Psoas muscle (tissue), 8 donors: Measurements from ENCODE around the gene AATF. TPM values are rescaled to one million over a fixed set of nuclear protein-coding genes. Genes with fewer than 3 reads are reported as not detected.

Experiments used
- ATAC-seq, 4 donors: fragments of 200-7000 bp; cut with Tn5 transposase; one replicate each; pipeline ENCODE4 v1.9.1; 2020; ENCODE audit warnings: moderate library complexity in 3 of 4, mild to moderate bottlenecking in 2 of 4
- DNase-seq, 2 donors: peaks; one replicate each; pipeline ENCODE4 v3.0.0-alpha.2; 2020
- H3K27ac ChIP-seq: fragments of 200-600 bp; one replicate; pipeline ENCODE4 v1.8.0; 2022
- H3K27me3 ChIP-seq, 3 donors: fragments of 200-600 bp in 1 of 3; one replicate each; pipeline versions ENCODE4 v1.6.1 to v1.8.0; 2013 to 2022; ENCODE audit warnings: low read length in 2 of 3, mild to moderate bottlenecking in 2 of 3, moderate library complexity in 1 of 3; ENCODE audit not compliant: insufficient read depth in 3 of 3
- H3K36me3 ChIP-seq, 2 donors: fragments of 200-600 bp in 1 of 2; one replicate each; pipeline versions ENCODE4 v1.6.1 to v1.8.0; 2013 to 2022; ENCODE audit warnings: low read depth in 1 of 2, mild to moderate bottlenecking in 1 of 2, moderate library complexity in 1 of 2; ENCODE audit not compliant: insufficient read depth in 1 of 2
- H3K4me1 ChIP-seq: fragments of 200-600 bp; one replicate; pipeline ENCODE4 v1.8.0; 2022
- H3K4me3 ChIP-seq: fragments of 200-600 bp; one replicate; pipeline ENCODE4 v1.8.0; 2022; ENCODE audit warnings: mild to moderate bottlenecking
- H3K9me3 ChIP-seq: fragments of 200-600 bp; one replicate; pipeline ENCODE4 v1.8.0; 2022
- CTCF ChIP-seq: fragments of 200-600 bp; IDR thresholded peaks from one replicate; pipeline ENCODE4 v1.8.0; 2022; ENCODE audit warnings: antibody characterized with exemption
- WGBS, 3 donors: extraction: QIAGEN DNeasy Blood & Tissue Kit; methylation state at CpG; one replicate each; pipeline versions ENCODE4 v1.1.6 to v1.1.7; 2013; 5-methylcytosine and 5-hydroxymethylcytosine counted together
- intact Hi-C, 2 donors: fragments of 100-400 bp; cut with DNase I; formaldehyde crosslinking; loops; one replicate each; pipeline versions ENCODE4 v1.11.0 to v1.14.2; 2022
- polyA plus RNA-seq, 3 donors: library from polyadenylated mRNA; stranded (reverse); fragments of 200-250 nt; gene quantifications; one replicate each; pipeline ENCODE4 v1.2.3, GENCODE V29; 2013
- total RNA-seq, 4 donors: library from RNA; stranded (reverse); fragmentation: NEBNext Ultra II Directional in 2 of 4; extraction: Animal tissue kit (Norgen Biotek cat#: 25700) in 2 of 4; gene quantifications; one replicate each; pipeline versions ENCODE4 v1.2.1 to v1.2.4, GENCODE V29; 2021 to 2023
- donor health status: healthy with polysubstance abuse.
- donor health status: DM: no; HTN: no; CAD: no; lungs with moderate emphysema.
- donor health status: Bipolar disorder and iron deficiency.
- donor health status: healthy.
- donor health status: DM: yes; HTN: yes; CAD: no.
- donor health status: DM: no; HTN: no; CAD: no.
- donor health status: DM: no; HTN: no; CAD: no.
- donor health status: DM: yes; HTN: yes; CAD: no.

The AATF gene
- total and polyA plus RNA-seq, 7 donors, result 23.5 to 54.8 (median 40.6) TPM

- Histone ChIP-seq H3K4me3 (no peak overlapping the region), H3K27ac (no peak overlapping the region), H3K9me3 (no peaks in the 10 kb centered on the region), H3K36me3 (peaks cover 0 to 10% of the 10 kb centered on the region in 2 donors), H3K27me3 (no peaks in the 10 kb centered on the region), H3K4me1 (no peaks in the 10 kb centered on the region)
- intact Hi-C loops, result loop anchor here in 1 of 2 donors (5.0 to 10.0 kb wide), 2 partner anchors 91 to 413 kb away; no protein-coding TSS in a partner anchor
- no peak for DNase-seq
- 73 to 81% (median 77%) methylated on average over 7 of the region's 7 CpGs for WGBS, 3 donors
- ATAC-seq, result no peak
- TF ChIP-seq CTCF, result no peak
Measured at GRCh38 chr17:37045351-37045922, 96.7 kb downstream of the AATF start.

DNA sequence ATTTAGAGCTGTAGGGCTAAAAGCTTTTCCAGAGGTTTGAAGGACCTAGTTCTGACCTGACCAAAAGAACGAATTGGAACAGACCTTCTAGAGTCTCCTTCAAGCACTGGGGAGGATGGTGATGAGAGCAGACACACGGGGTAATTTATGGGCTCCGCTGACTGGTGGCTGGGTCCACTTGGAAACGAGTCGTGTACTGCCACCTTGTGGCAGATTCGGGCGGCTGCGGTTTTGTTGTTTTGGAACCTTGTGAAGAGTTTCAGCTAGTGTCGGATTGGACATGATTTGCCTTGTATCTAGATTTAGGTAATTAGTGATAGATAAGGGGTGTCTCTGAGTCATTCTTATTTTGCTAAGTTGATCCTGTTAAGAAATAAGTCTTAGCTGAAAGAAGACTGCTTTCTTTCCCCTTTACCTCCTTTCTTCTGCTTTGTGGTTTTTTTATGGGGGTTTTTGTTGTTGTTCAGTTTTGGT is 98.9 kb downstream of the AATF start:
- TF ChIP-seq CTCF, result peak; percentile 86
- intact Hi-C loops, result loop anchor here (1.0 to 10.0 kb wide), 4 partner anchors 93 to 445 kb away; no protein-coding TSS in a partner anchor
- Histone ChIP-seq H3K36me3 (peaks cover 0 to 18% of the 10 kb centered on the region in 2 donors), H3K9me3 (no peaks in the 10 kb centered on the region), H3K4me1 (no peaks in the 10 kb centered on the region), H3K4me3 (no peak overlapping the region), H3K27me3 (no peaks in the 10 kb centered on the region), H3K27ac (no peak overlapping the region)
- ATAC-seq (peak; percentile 83 to 96 (median 92)), DNase-seq (peak; percentile 75 to 85)
- WGBS, 3 donors, result 5 to 13% (median 6%) methylated on average over 9 of the region's 9 CpGs

DNA sequence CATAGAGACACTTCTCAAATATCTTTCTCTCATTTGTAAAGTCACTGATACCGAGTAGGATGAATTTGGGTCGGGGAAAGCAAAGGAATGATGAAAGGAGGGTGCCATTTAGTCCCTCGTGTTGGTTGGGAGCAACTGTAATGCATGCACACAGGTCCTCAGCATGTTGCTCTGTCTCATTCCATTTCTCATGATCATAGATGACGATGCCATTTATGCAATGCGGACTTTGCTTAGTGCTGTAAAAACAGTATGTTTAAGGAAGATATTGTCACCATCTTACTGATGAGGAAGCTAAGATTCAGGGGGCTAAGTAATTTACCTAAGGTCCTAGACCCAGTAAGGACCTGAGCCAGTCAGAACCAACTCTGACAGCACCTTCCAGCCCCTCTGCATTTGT is 100.1 kb downstream of the AATF start:
- Histone ChIP-seq H3K36me3 (peaks cover 0 to 12% of the 10 kb centered on the region in 2 donors), H3K27ac (no peak overlapping the region), H3K4me3 (no peak overlapping the region), H3K4me1 (no peaks in the 10 kb centered on the region), H3K27me3 (no peaks in the 10 kb centered on the region), H3K9me3 (no peaks in the 10 kb centered on the region)
- ATAC-seq (no peak), DNase-seq (no peak)
- 90 to 94% (median 94%) methylated on average over 5 of the region's 5 CpGs for WGBS, 3 donors
- intact Hi-C loops, result loop anchor here (2.0 to 10.0 kb wide), 3 partner anchors 94 to 446 kb away; no protein-coding TSS in a partner anchor
- no peak for TF ChIP-seq CTCF

DNA sequence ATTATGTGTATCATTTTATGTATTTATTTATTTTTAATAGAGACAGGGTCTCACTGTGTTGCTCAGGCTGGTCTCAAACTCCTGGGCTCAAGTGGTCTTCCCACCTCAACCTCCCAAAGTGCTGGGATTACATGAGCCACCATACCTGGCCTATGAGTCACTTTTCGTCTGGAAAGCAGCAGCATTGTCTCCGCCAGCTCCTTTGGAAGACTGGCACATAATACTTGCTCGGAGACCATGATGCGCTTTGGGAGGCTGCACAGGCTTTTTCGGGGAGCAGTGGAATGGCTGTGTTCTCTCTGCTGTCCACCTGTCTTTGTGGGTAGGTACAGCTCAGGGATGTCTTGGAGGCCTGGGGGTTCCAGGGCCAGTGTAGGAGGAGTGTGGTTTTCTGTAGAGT is 102.2 kb downstream of the AATF start:
- ATAC-seq (no peak), DNase-seq (no peak)
- H3K4me1 ChIP-seq, result no peaks in the 10 kb centered on the region
- TF ChIP-seq CTCF, result no peak
- no peak overlapping the region for H3K27ac ChIP-seq
- peaks cover 0 to 12% of the 10 kb centered on the region in 2 donors for H3K36me3 ChIP-seq
- no peak overlapping the region for H3K4me3 ChIP-seq
- no peaks in the 10 kb centered on the region for H3K9me3 ChIP-seq
- intact Hi-C loops, result no loop called here
- 91 to 95% (median 94%) methylated on average over 5 of the region's 5 CpGs for WGBS, 3 donors
- H3K27me3 ChIP-seq, result no peaks in the 10 kb centered on the region
